ENCODE data around the gene KCNJ11. TPM values are rescaled to one million over a fixed set of nuclear protein-coding genes. Genes with fewer than 3 reads are reported as not detected.

KCNJ11 gene
- total and polyA plus RNA-seq, 2 of the 8 experiments (the other 6 are each of a cell fraction or from before 2014, with no cell fraction given): 3.8 to 6.3 TPM

DNA sequence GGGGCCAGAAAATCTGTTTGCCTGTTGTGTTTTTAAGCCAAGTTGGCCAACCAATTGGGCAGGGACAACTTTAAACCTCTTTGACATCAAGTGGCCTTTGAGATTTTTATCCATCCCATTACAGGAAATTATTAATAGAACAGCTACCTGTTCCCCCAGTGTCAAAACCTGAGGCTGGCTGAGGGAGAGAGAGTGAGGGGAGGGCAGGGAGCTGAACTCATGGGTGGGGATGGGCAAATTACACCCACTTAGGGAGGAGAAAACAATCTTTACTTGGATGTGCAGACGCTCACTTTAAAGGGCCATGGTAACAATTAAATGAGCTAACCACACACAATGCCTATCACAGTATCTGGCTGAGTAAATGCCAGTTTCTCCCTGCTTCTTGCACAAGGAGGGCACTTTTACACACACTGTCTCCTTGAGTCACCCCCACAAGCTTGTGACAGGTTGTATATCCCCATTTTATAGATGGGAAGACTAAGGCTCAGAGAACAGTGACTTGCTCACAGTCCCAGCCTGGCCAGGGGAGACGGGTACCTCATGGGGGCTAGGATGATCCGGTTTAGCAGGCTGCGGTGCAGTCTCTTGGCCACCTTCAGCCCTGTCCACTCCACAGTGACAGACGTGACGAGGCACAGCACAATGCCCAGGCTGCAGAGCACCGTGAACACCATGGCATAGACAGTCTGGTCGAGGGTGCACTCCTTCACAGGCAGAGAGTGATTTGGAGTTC is 17.8 kb upstream of the KCNJ11 start:
- Histone ChIP-seq H3K79me1 (ENCODE audit: low read depth, low read length) (no peaks in the 10 kb centered on the region), H3K18ac (ENCODE audit: extremely low read depth, low read length) (0 out of 2 replicates have a peak overlapping the region, but pooled peaks have one; percentile 1), H3K4me1 (replicated peaks in 1 of 4; ENCODE audit: control insufficient read depth in 3 of 4, insufficient read depth in 4 of 4, low read length in 3 of 4) (no peaks in the 10 kb centered on the region), H3K4ac (replicated peaks; ENCODE audit: insufficient read length, low read depth, low read length) (no peak overlapping the region), H3K9ac (replicated peaks in 1 of 4; ENCODE audit: extremely low read depth in 1 of 4, low read depth in 3 of 4, low read length in 3 of 4) (no peak overlapping the region; a peak in 1 of 7 replicates), H4K20me1 (replicated peaks in 1 of 2; ENCODE audit: control insufficient read depth in 1 of 2, insufficient read depth in 2 of 2, low read length in 2 of 2) (no peaks in the 10 kb centered on the region), H4K5ac (ENCODE audit: insufficient read length, low read depth, low read length) (no peak overlapping the region), H2BK20ac (ENCODE audit: low read length) (no peak overlapping the region), H2AK5ac (ENCODE audit: low read depth, low read length) (no peak overlapping the region; the same call in 1 of the 2 replicates), H2AFZ (ENCODE audit: low read length) (0 out of 2 replicates have a peak overlapping the region, but pooled peaks have one; percentile 3), H2BK15ac (ENCODE audit: low read length) (no peak overlapping the region), H3K79me2 (ENCODE audit: control insufficient read depth in 1 of 2, insufficient read depth in 2 of 2, low read length in 2 of 2) (no peaks in the 10 kb centered on the region), H3K23me2 (ENCODE audit: low read depth, low read length) (no peaks in the 10 kb centered on the region), H3K14ac (ENCODE audit: insufficient read length) (no peak overlapping the region), H3K4me2 (ENCODE audit: insufficient read depth in 1 of 2, low read depth in 2 of 2, low read length in 2 of 2) (no peak overlapping the region), H3K9me3 (ENCODE audit: insufficient read depth in 2 of 2, low read depth in 1 of 2, low read length in 1 of 2) (no peaks in the 10 kb centered on the region), H4K91ac (replicated peaks; ENCODE audit: insufficient read length, low read length) (no peak overlapping the region), H3K4me3 (ENCODE audit: extremely low read depth in 1 of 4, insufficient read depth in 2 of 4, low read depth in 3 of 4, low read length in 4 of 4) (no peak overlapping the region), H3K23ac (ENCODE audit: insufficient read length) (no peak overlapping the region), H3K27ac (ENCODE audit: low read depth, low read length) (no peak overlapping the region), H2BK120ac (replicated peaks; ENCODE audit: low read depth, low read length) (no peak overlapping the region), H2BK5ac (ENCODE audit: low read depth, low read length) (no peak overlapping the region), H3K36me3 (ENCODE audit: control insufficient read depth in 2 of 4, insufficient read depth in 4 of 4, low read length in 3 of 4) (no peaks in the 10 kb centered on the region), H4K8ac (ENCODE audit: extremely low read depth, insufficient read depth, low read length) (no peak overlapping the region), H2BK12ac (ENCODE audit: low read depth, low read length) (0 out of 2 replicates have a peak overlapping the region, but pooled peaks have one; percentile 23), H3K27me3 (replicated peaks in 1 of 4; ENCODE audit: control insufficient read depth in 3 of 4, extremely low read depth in 1 of 4, insufficient read depth in 3 of 4, low read length in 3 of 4) (no peaks in the 10 kb centered on the region), H3K56ac (replicated peaks; ENCODE audit: insufficient read length, low read depth, low read length) (no peak overlapping the region)
- FAIRE-seq (no peak), DNase-seq (ENCODE audit: low read depth in 1 of 2, low spot score in 2 of 2) (no peak)
- TF ChIP-seq HDAC2 (IDR thresholded peaks at IDR 0.05; ENCODE audit: borderline replicate concordance in 1 of 2, low read depth in 2 of 2, low read length in 2 of 2) (no peak), KDM1A (IDR thresholded peaks at IDR 0.05; ENCODE audit: borderline replicate concordance, low read length) (peak; percentile 62; the same call in 1 of the 2 replicates)
- ChIA-PET POLR2A (ENCODE audit: partially characterized antibody) (interaction anchor here (0.9 to 1.4 kb wide), 2 partner anchors 14 to 21 kb away, joined by 3 read pairs; no protein-coding TSS in a partner anchor), CTCF (ENCODE audit: partially characterized antibody) (interaction anchor here (0.9 to 38.8 kb wide), 16 partner anchors 9 to 106 kb away, joined by 3 to 1414 read pairs (median 5); partner anchors contain the start of genes ABCC8 and KCNJ11)
- WGBS, 2 experiments (ENCODE audit: extremely low coverage in 1 of 2, insufficient coverage in 1 of 2, insufficient read length in 1 of 2, insufficient replicate concordance in 2 of 2, low coverage in 1 of 2, low lambda C conversion rate in 2 of 2, missing lambda C conversion rate in 1 of 2): 90% methylated on average over 8 of the region's 8 CpGs; no CpG with 5 or more reads in 1 of the 2 experiments
